HCT116 (cell line): ENCODE data around the gene RGS10. TPM values are rescaled to one million over a fixed set of nuclear protein-coding genes. Genes with fewer than 3 reads are reported as not detected.

Experiments
- ATAC-seq: fragments of 200-7000 bp; cut with Tn5 transposase; 2 replicates; pipeline ENCODE4 v1.9.1; 2020; ENCODE audit warnings: mild to moderate bottlenecking, moderate library complexity
- BruUV-seq: library from RNA; stranded (reverse); fragments of 400-500 nt; replicated peaks from 2 replicates; lab custom pipeline; 2021; lab: Mats Ljungman, UMichigan
- CTCF ChIA-PET: fragments of 300-600 bp; sonication (Branson Sonifier 250); formaldehyde crosslinking; loops from one replicate; lab custom pipeline; 2021; ENCODE audit warnings: antibody characterized with exemption; lab: Charles Lee
- POLR2A ChIA-PET: fragments of 300-600, 350-600 bp; sonication (Branson Sonifier 250); formaldehyde crosslinking; loops from one replicate; lab custom pipeline; 2021; ENCODE audit warnings: antibody characterized with exemption; lab: Charles Lee
- RAD21 ChIA-PET, 2 experiments: fragments of 300-600 bp; sonication (Branson Sonifier 250); formaldehyde crosslinking; loops; one replicate each; lab custom pipeline; 2023; ENCODE audit warnings: low total read pairs in 2 of 2; ENCODE audit not compliant: uncharacterized antibody in 2 of 2, unreplicated experiment in 2 of 2, low non-redundant PET in 1 of 2; lab: Charles Lee
- DNase-seq: peaks from one replicate; pipeline ENCODE4 v3.0.0-alpha.2; 2010; ENCODE audit warnings: low read depth, low spot score
- H2AFZ ChIP-seq: fragments of 200-600 bp; shearing (Covaris generic), sonication (generic); 2 replicates; pipeline ENCODE4 v1.6.1; 2017; ENCODE audit warnings: low read depth, mixed run types, mixed read lengths, antibody characterized with exemption, low read length; ENCODE audit not compliant: poor library complexity, severe bottlenecking
- H3K27ac ChIP-seq: 2 replicates; pipeline ENCODE4 v1.5.1; 2012; ENCODE audit warnings: low read depth, low read length
- H3K27me3 ChIP-seq: fragments of 200-600 bp; sonication (generic); 2 replicates; pipeline ENCODE4 v1.6.1; 2016; ENCODE audit warnings: mixed run types, low read length, mixed read lengths; ENCODE audit not compliant: insufficient read depth
- H3K36me3 ChIP-seq, 2 experiments: fragments of 200-500 bp in 1 of 2; fragments of 200-600 bp in 1 of 2; sonication (Bioruptor generic) in 1 of 2; sonication (generic) in 1 of 2; 2 replicates each; pipeline versions ENCODE4 v1.5.1 to v1.6.1; 2014 to 2016; ENCODE audit warnings: low read length in 2 of 2, inconsistent platforms in 1 of 2, mixed read lengths in 1 of 2, mixed run types in 1 of 2; ENCODE audit not compliant: insufficient read depth in 2 of 2, control insufficient read depth in 1 of 2
- H3K4me1 ChIP-seq, 2 experiments: fragments of 200-600 bp in 1 of 2; sonication (generic) in 1 of 2; 2 replicates each; pipeline versions ENCODE4 v1.5.1 to v1.6.1; 2012 to 2017; ENCODE audit warnings: low read length in 2 of 2, inconsistent platforms in 1 of 2, mild to moderate bottlenecking in 1 of 2, mixed read lengths in 1 of 2, mixed run types in 1 of 2, moderate library complexity in 1 of 2; ENCODE audit not compliant: insufficient read depth in 2 of 2, control insufficient read depth in 1 of 2
- H3K4me2 ChIP-seq: fragments of 200-600 bp; sonication (generic); 2 replicates; pipeline ENCODE4 v1.6.1; 2017; ENCODE audit warnings: mixed run types, low read length, mixed read lengths
- H3K4me3 ChIP-seq, 2 experiments: fragments of 200-600 bp in 1 of 2; sonication (generic) in 1 of 2; replicated peaks in 1 of 2; 2 replicates each; pipeline ENCODE4 v1.5.1; 2011 to 2016; ENCODE audit warnings: low read length in 2 of 2, control low read depth in 1 of 2, low read depth in 1 of 2, mild to moderate bottlenecking in 1 of 2, mixed read lengths in 1 of 2, mixed run types in 1 of 2
- H3K79me2 ChIP-seq: fragments of 200-600 bp; sonication (generic); 2 replicates; pipeline ENCODE4 v1.6.1; 2017; ENCODE audit warnings: mild to moderate bottlenecking, mixed run types, low read length, moderate library complexity, mixed read lengths; ENCODE audit not compliant: insufficient read depth
- H3K9ac ChIP-seq: fragments of 200-600 bp; sonication (generic); 2 replicates; pipeline ENCODE4 v1.6.1; 2016; ENCODE audit warnings: low read length, mixed read lengths
- H3K9me2 ChIP-seq: fragments of 200-600 bp; sonication (generic), shearing (Covaris generic); 2 replicates; pipeline ENCODE4 v1.6.1; 2017; ENCODE audit warnings: mixed run types, mild to moderate bottlenecking, moderate library complexity; ENCODE audit not compliant: insufficient read depth
- H3K9me3 ChIP-seq, 2 experiments: fragments of 200-500 bp in 1 of 2; fragments of 200-600 bp in 1 of 2; sonication (Bioruptor generic) in 1 of 2; sonication (generic) in 1 of 2; 2 replicates each; pipeline ENCODE4 v1.6.1; 2014 to 2017; ENCODE audit warnings: low read length in 2 of 2, mixed read lengths in 2 of 2, inconsistent platforms in 1 of 2, low read depth in 1 of 2, mild to moderate bottlenecking in 1 of 2, mixed run types in 1 of 2, moderate library complexity in 1 of 2; ENCODE audit not compliant: control insufficient read depth in 1 of 2, insufficient read depth in 1 of 2
- H4K20me1 ChIP-seq: fragments of 200-600 bp; sonication (generic), shearing (Covaris generic); 2 replicates; pipeline ENCODE4 v1.6.1; 2017; ENCODE audit warnings: mixed run types, mild to moderate bottlenecking, moderate library complexity; ENCODE audit not compliant: insufficient read depth
- EZH2phosphoT487 ChIP-seq: fragments of 200-600 bp; IDR thresholded peaks from 2 replicates; pipeline ENCODE4 v1.6.1; 2018; ENCODE audit warnings: antibody characterized with exemption, borderline replicate concordance
- FOSL1 ChIP-seq: IDR thresholded peaks from 2 replicates; pipeline ENCODE4 v1.6.1; 2012; ENCODE audit warnings: low read depth
- JUND ChIP-seq: IDR thresholded peaks from 2 replicates; pipeline ENCODE4 v1.6.1; 2012
- POLR2A ChIP-seq: IDR thresholded peaks from 2 replicates; pipeline ENCODE4 v1.7.0; 2011; ENCODE audit warnings: borderline replicate concordance; ENCODE audit not compliant: insufficient read depth, insufficient read length; ENCODE audit errors: extremely low read depth
- POLR2AphosphoS5 ChIP-seq: IDR thresholded peaks from 2 replicates; pipeline ENCODE4 v1.6.1; 2011; ENCODE audit warnings: mild to moderate bottlenecking, low read depth, low read length, moderate library complexity
- RAD21 ChIP-seq: IDR thresholded peaks from 2 replicates; pipeline ENCODE4 v1.6.1; 2012; ENCODE audit warnings: low read depth, mild to moderate bottlenecking
- SIN3A ChIP-seq: IDR thresholded peaks from 2 replicates; pipeline ENCODE4 v1.6.1; 2012; ENCODE audit warnings: low read depth
- SP1 ChIP-seq: IDR thresholded peaks from 2 replicates; pipeline ENCODE4 v1.6.1; 2012; ENCODE audit warnings: low read depth
- TCF7L2 ChIP-seq: IDR thresholded peaks from 2 replicates; pipeline ENCODE4 v1.7.0; 2011; ENCODE audit warnings: borderline replicate concordance, inconsistent platforms; ENCODE audit not compliant: insufficient read depth, insufficient read length; ENCODE audit errors: extremely low read depth
- YY1 ChIP-seq: IDR thresholded peaks from 2 replicates; pipeline ENCODE4 v1.6.1; 2011; ENCODE audit warnings: low read length, low read depth, moderate library complexity, mild to moderate bottlenecking; ENCODE audit not compliant: insufficient replicate concordance; ENCODE audit errors: extremely low read depth
- ZFX ChIP-seq: fragments of 450-650 bp; IDR thresholded peaks from 2 replicates; pipeline ENCODE4 v1.6.1; 2017
- intact Hi-C: fragments of 100-400 bp; cut with micrococcal nuclease; formaldehyde crosslinking; loops from 2 replicates; pipeline ENCODE4 v1.10.0; 2022
- total RNA-seq: library from RNA; stranded (reverse); gene quantifications from one replicate; pipeline ENCODE4 v1.2.1, GENCODE V29; 2021; ENCODE audit not compliant: unreplicated experiment
- TF ChIP-seq, protein P1 (sequence below): IDR thresholded peaks from 2 replicates; pipeline ENCODE4 v1.6.1; 2012

The RGS10 gene
- total RNA-seq, 1 experiment from 2014 or later, result 96.7 TPM

DNA sequence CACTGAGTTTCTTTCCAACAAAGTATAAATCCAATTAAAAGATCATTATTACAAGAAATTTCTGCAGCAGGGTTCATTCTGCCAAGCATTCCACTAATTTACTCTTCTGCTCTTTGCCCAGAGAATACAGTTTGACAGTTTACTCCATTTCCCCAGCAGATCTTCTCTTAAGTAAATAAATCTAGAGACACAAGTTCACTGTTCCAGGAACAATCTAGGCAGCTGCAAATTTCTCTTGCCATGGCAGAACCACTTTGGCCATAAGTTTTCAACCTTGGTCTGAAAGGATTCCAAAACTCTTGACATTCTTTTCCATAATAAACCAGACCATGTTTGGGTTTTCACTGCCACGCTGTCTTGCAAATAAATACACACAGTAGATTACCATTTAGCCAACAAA, 11.5 kb downstream of the RGS10 start:
- ChIA-PET CTCF (interaction anchor here (2.3 kb wide), 1 partner anchor 12 kb away, joined by 10 read pairs; the partner anchor contains the start of gene RGS10), POLR2A (no interaction called here), RAD21 (no interaction called here)
- Histone ChIP-seq H3K4me1 (peaks cover 6 to 8% of the 10 kb centered on the region in 2 experiments; a peak in 3 of 4 replicates), H3K36me3 (peaks cover 0 to 8% of the 10 kb centered on the region in 2 experiments; a peak in 1 of 4 replicates), H3K79me2 (peaks cover 80% of the 10 kb centered on the region), H3K27ac (no peak overlapping the region), H3K27me3 (no peaks in the 10 kb centered on the region), H3K9ac (no peak overlapping the region), H2AFZ (no peak overlapping the region), H3K9me3 (no peaks in the 10 kb centered on the region), H3K9me2 (no peaks in the 10 kb centered on the region), H4K20me1 (no peaks in the 10 kb centered on the region), H3K4me3 (no peak overlapping the region), H3K4me2 (no peak overlapping the region)
- DNase-seq (no peak), ATAC-seq (no peak)
- intact Hi-C loops, result no loop called here
- TF ChIP-seq EZH2phosphoT487 (no peak), ZFX (no peak), YY1 (no peak), SP1 (no peak), POLR2AphosphoS5 (no peak), JUND (no peak), RAD21 (no peak), POLR2A (no peak), SIN3A (no peak), TCF7L2 (no peak), FOSL1 (no peak)
- TF ChIP-seq, protein P1, sequence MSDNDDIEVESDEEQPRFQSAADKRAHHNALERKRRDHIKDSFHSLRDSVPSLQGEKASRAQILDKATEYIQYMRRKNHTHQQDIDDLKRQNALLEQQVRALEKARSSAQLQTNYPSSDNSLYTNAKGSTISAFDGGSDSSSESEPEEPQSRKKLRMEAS, result no peak
- BruUV-seq, result no TSS peak
